Upper lobe of right lung (tissue), 1 donor: ENCODE measurements around the gene CCDC74A. TPM values are rescaled to one million over a fixed set of nuclear protein-coding genes. Genes with fewer than 3 reads are reported as not detected.
A peak's percentile ranks its signal among the peaks of the same experiment; 100 is the strongest.
"Not testable (repeated sequence)": the region's sequence is repeated elsewhere in the genome, so short reads cannot be mapped to it uniquely, and the experiment has no call there.

ENCODE experiments used
- ATAC-seq: fragments of 200-7000 bp; cut with Tn5 transposase; one replicate; pipeline ENCODE4 v1.9.1; 2020; ENCODE audit warnings: mild to moderate bottlenecking, moderate library complexity
- DNase-seq: peaks from one replicate; pipeline ENCODE4 v3.0.0-alpha.2; 2020
- H3K27ac ChIP-seq: fragments of 200-600 bp; one replicate; pipeline ENCODE4 v1.8.0; 2022
- H3K27me3 ChIP-seq: fragments of 200-600 bp; one replicate; pipeline ENCODE4 v1.8.0; 2022; ENCODE audit warnings: mild to moderate bottlenecking
- H3K36me3 ChIP-seq: fragments of 200-600 bp; one replicate; pipeline ENCODE4 v1.8.0; 2022
- H3K4me1 ChIP-seq: fragments of 200-600 bp; one replicate; pipeline ENCODE4 v1.8.0; 2022
- H3K4me3 ChIP-seq: fragments of 200-600 bp; one replicate; pipeline ENCODE4 v1.8.0; 2022; ENCODE audit warnings: mild to moderate bottlenecking
- H3K9me3 ChIP-seq: fragments of 200-600 bp; one replicate; pipeline ENCODE4 v1.8.0; 2022
- CTCF ChIP-seq: fragments of 200-600 bp; IDR thresholded peaks from one replicate; pipeline ENCODE4 v1.8.0; 2022; ENCODE audit warnings: antibody characterized with exemption
- intact Hi-C: fragments of 100-400 bp; cut with DNase I; formaldehyde crosslinking; loops from one replicate; pipeline ENCODE4 v1.11.0; 2022
- total RNA-seq: library from RNA; stranded (reverse); fragmentation: NEBNext Ultra II Directional; extraction: Animal tissue kit (Norgen Biotek cat#: 25700); gene quantifications from one replicate; pipeline ENCODE4 v1.2.1, GENCODE V29; 2021
- donor health status: DM: no; HTN: yes; CAD: no; lungs with severe emphysema.

The CCDC74A gene
- total RNA-seq, 1 donor from 2014 or later, result 1.2 TPM

- H3K4me1 ChIP-seq, H3K9me3 ChIP-seq, ATAC-seq, H3K4me3 ChIP-seq, H3K27ac ChIP-seq, DNase-seq, intact Hi-C loops, H3K27me3 ChIP-seq: not testable (repeated sequence)
- H3K36me3 ChIP-seq, result peaks cover 66% of the 10 kb centered on the region
Measured at GRCh38 chr2:131504082-131504750, 23.5 kb upstream of the CCDC74A start.

GRCh38 chr2:131509615-131510014 is 18.1 kb upstream of the CCDC74A start:
- intact Hi-C loops, result no loop called here
- H3K9me3 ChIP-seq, result no peaks in the 10 kb centered on the region
- H3K4me3 ChIP-seq, result no peak overlapping the region
- H3K4me1 ChIP-seq, result no peaks in the 10 kb centered on the region
- H3K27ac ChIP-seq, result no peak overlapping the region
- no peaks in the 10 kb centered on the region for H3K27me3 ChIP-seq
- DNase-seq (no peak), ATAC-seq (no peak)
- peaks cover 40% of the 10 kb centered on the region for H3K36me3 ChIP-seq
- TF ChIP-seq CTCF, result no peak

GRCh38 chr2:131511291-131511968 is 16.3 kb upstream of the CCDC74A start:
- DNase-seq, H3K27ac ChIP-seq, ATAC-seq, intact Hi-C loops, H3K4me3 ChIP-seq, H3K4me1 ChIP-seq, H3K27me3 ChIP-seq, H3K9me3 ChIP-seq: not testable (repeated sequence)
- peaks cover 31% of the 10 kb centered on the region for H3K36me3 ChIP-seq

- H3K27me3 ChIP-seq, H3K4me1 ChIP-seq, ATAC-seq, H3K4me3 ChIP-seq, H3K9me3 ChIP-seq, DNase-seq, H3K27ac ChIP-seq, intact Hi-C loops: not testable (repeated sequence)
- H3K36me3 ChIP-seq, result peaks cover 24% of the 10 kb centered on the region
Measured at GRCh38 chr2:131511969-131512870, 15.5 kb upstream of the CCDC74A start.

DNA sequence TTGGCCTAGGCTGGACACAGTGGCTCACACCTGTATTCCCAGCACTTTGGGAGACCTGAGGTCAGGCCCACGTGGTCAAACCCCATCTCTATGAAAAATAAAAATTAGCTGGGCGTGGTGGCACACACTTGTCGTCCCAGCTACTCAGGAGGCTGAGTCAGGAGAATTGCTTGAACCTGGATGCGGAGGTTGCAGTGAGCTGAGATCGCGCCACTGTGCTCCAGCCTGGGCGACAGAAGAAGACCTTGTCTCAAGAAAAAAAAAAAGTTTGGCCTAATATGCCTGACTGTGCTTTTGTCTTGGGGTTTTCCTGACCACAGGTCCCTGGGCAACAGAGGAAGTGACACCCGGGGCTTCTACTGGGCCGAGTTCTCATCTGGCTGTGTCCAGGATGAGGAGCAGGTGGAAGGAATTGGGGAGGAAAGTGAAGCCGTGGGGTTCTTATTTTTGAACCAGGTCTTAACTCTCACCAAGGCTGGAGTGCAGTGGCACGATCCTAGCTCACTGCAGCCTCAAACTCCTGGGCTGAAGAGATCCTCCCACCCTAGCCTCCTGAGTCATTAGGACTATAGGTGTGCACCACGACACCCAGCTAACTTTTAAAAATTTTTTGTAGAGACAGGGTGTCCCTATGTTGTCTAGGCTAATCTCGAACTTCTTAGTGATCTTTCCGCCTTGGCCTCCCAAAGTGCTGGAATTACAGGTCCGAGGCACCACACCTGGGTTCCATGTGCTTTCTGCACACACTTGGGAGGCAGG is 13.1 kb upstream of the CCDC74A start:
- ATAC-seq, H3K4me1 ChIP-seq, H3K4me3 ChIP-seq, DNase-seq, H3K27me3 ChIP-seq, H3K27ac ChIP-seq, H3K9me3 ChIP-seq, intact Hi-C loops: not testable (repeated sequence)
- H3K36me3 ChIP-seq, result peaks cover 10% of the 10 kb centered on the region

GRCh38 chr2:131515235-131515634 is 12.5 kb upstream of the CCDC74A start:
- H3K4me3 ChIP-seq, H3K4me1 ChIP-seq, DNase-seq, ATAC-seq, H3K27ac ChIP-seq, H3K9me3 ChIP-seq, intact Hi-C loops, H3K27me3 ChIP-seq: not testable (repeated sequence)
- H3K36me3 ChIP-seq, result peaks cover 14% of the 10 kb centered on the region

DNA sequence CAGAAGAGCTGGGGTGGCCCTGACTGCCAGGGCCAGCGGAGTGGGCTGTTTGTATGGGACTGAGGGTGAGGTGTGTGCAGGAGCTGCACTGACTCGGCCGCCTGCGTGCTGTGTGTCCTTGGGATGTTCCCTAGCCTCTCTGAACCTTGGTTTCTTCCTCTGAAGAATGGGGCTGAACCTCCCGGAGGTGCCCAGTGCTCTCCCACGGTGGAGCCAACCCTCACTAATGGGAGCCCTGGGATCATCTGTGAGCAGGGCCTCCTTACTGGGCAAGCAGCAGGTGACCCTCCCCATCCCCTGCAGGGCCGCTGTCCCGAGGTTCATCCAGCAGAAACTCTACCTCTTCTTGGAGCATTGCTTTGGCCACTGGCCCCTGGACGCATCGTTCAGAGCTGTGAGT is 11.7 kb upstream of the CCDC74A start:
- no peaks in the 10 kb centered on the region for H3K4me1 ChIP-seq
- peak; percentile 33 for DNase-seq
- no peak overlapping the region for H3K4me3 ChIP-seq
- no peak overlapping the region for H3K27ac ChIP-seq
- H3K27me3 ChIP-seq, result no peaks in the 10 kb centered on the region
- H3K9me3 ChIP-seq, result no peaks in the 10 kb centered on the region
- ATAC-seq, result no peak
- H3K36me3 ChIP-seq, result peaks cover 14% of the 10 kb centered on the region
- intact Hi-C loops, result no loop called here
- TF ChIP-seq CTCF, result no peak

DNA sequence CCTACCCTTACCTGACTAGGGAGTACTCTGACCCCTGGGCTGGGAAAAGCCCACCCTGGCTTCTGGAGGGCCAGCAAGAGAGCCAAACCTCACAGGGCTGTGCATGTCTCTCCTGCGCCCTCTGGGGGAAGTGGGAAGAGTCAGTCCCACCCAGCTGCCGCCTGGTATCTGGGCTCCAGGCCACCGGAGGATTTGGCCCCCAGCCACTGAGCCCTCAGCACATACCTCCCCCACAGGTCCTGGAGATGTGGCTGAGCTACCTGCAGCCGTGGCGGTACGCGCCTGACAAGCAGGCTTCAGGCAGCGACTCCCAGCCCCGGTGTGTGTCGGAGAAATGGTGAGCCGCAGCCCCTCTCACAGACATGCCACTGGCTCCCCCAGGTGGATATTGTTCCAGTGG is 11.1 kb upstream of the CCDC74A start:
- H3K27ac ChIP-seq, intact Hi-C loops, H3K9me3 ChIP-seq, H3K4me3 ChIP-seq, H3K36me3 ChIP-seq, H3K27me3 ChIP-seq, H3K4me1 ChIP-seq: not testable (repeated sequence)
- DNase-seq, result peak; percentile 54
- ATAC-seq, result peak; percentile 3
